ENCODE data around the gene FNTB. TPM values are rescaled to one million over a fixed set of nuclear protein-coding genes. Genes with fewer than 3 reads are reported as not detected.

The FNTB gene
- total RNA-seq, 1 donor from 2014 or later: 22.4 TPM

GRCh38 chr14:64998455-64998931, 11.8 kb downstream of the FNTB start:
- H3K27ac Mint-ChIP-seq: no peak overlapping the region
- no peaks in the 10 kb centered on the region for H3K9me3 Mint-ChIP-seq (ENCODE audit: low read depth)
- DNase-seq (ENCODE audit: low spot score, unreplicated experiment): no peak
- no peak overlapping the region for H3K4me3 Mint-ChIP-seq (ENCODE audit: low read depth)
- TF ChIP-seq, protein P1, sequence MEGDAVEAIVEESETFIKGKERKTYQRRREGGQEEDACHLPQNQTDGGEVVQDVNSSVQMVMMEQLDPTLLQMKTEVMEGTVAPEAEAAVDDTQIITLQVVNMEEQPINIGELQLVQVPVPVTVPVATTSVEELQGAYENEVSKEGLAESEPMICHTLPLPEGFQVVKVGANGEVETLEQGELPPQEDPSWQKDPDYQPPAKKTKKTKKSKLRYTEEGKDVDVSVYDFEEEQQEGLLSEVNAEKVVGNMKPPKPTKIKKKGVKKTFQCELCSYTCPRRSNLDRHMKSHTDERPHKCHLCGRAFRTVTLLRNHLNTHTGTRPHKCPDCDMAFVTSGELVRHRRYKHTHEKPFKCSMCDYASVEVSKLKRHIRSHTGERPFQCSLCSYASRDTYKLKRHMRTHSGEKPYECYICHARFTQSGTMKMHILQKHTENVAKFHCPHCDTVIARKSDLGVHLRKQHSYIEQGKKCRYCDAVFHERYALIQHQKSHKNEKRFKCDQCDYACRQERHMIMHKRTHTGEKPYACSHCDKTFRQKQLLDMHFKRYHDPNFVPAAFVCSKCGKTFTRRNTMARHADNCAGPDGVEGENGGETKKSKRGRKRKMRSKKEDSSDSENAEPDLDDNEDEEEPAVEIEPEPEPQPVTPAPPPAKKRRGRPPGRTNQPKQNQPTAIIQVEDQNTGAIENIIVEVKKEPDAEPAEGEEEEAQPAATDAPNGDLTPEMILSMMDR (IDR thresholded peaks at IDR 0.05; ENCODE audit: unreplicated experiment): no peak
- H3K4me1 Mint-ChIP-seq (ENCODE audit: low read depth): peaks cover 6% of the 10 kb centered on the region
- H3K27me3 Mint-ChIP-seq: no peaks in the 10 kb centered on the region
- H3K36me3 Mint-ChIP-seq (ENCODE audit: insufficient read depth): no peaks in the 10 kb centered on the region

GRCh38 chr14:65000898-65001591, 14.3 kb downstream of the FNTB start:
- no peak for DNase-seq (ENCODE audit: low spot score, unreplicated experiment)
- TF ChIP-seq, protein P1 (IDR thresholded peaks at IDR 0.05; ENCODE audit: unreplicated experiment): no peak
- H3K9me3 Mint-ChIP-seq (ENCODE audit: low read depth): no peaks in the 10 kb centered on the region
- H3K4me3 Mint-ChIP-seq (ENCODE audit: low read depth): no peak overlapping the region
- H3K36me3 Mint-ChIP-seq (ENCODE audit: insufficient read depth): no peaks in the 10 kb centered on the region
- H3K27ac Mint-ChIP-seq: no peak overlapping the region
- peaks cover 6% of the 10 kb centered on the region for H3K4me1 Mint-ChIP-seq (ENCODE audit: low read depth)
- no peaks in the 10 kb centered on the region for H3K27me3 Mint-ChIP-seq

DNA sequence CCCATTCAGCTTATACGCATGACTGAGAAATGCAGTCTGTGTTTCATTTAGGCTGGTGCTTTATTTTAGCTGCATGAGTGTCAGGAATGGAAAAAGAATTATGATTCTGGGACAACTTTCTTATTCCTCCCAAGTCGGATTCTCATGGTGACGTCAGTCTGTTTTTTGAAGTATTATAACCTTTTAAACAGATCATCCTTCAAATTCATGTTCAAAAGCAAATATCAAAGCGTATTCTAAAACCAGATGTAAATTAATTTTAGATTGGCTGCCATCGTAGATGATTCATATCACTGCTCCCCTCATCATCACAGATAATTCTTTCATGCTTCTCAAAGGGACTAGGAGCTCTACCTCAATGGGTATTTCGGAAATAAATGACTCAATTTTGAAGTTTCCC, 15.0 kb downstream of the FNTB start:
- DNase-seq (ENCODE audit: low spot score, unreplicated experiment): no peak
- TF ChIP-seq, protein P1 (IDR thresholded peaks at IDR 0.05; ENCODE audit: unreplicated experiment): no peak
- Mint-ChIP-seq H3K4me1 (ENCODE audit: low read depth) (peaks cover 6% of the 10 kb centered on the region), H3K27me3 (no peaks in the 10 kb centered on the region), H3K9me3 (ENCODE audit: low read depth) (no peaks in the 10 kb centered on the region), H3K27ac (no peak overlapping the region), H3K4me3 (ENCODE audit: low read depth) (no peak overlapping the region), H3K36me3 (ENCODE audit: insufficient read depth) (no peaks in the 10 kb centered on the region)

DNA sequence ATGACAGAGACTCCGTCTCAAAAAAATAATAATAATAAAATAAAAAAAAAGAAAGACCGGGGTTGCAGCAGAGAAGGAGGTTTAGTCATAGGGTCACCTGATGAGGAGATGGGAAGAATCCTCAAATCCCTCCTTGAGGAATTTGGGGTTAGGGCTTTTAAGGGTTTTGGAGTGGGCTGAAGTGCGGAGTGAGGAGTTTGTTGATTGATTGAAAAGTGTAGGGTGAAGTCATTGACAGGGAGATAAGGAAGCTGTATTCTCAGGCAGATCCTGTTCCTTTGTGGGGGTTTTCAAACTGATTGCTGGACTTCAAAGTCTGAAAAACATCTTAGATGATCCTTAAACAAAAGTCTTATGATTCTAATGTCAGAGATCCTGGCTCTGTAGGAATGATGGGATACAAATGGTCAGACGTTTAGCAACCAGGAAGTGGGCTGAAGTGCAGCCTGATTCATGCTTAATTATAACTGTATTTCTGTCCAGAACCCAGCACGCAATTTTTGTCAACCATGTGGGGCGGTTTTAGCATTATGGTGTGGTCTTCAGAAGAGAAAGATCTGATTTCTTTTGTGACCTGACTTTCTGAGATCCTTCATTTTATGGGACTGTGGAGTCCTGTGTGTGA, 16.0 kb downstream of the FNTB start:
- H3K4me3 Mint-ChIP-seq (ENCODE audit: low read depth): no peak overlapping the region
- DNase-seq (ENCODE audit: low spot score, unreplicated experiment): no peak
- H3K4me1 Mint-ChIP-seq (ENCODE audit: low read depth): peaks cover 2% of the 10 kb centered on the region
- no peak overlapping the region for H3K27ac Mint-ChIP-seq
- TF ChIP-seq, protein P1 (IDR thresholded peaks at IDR 0.05; ENCODE audit: unreplicated experiment): no peak
- H3K27me3 Mint-ChIP-seq: no peaks in the 10 kb centered on the region
- no peaks in the 10 kb centered on the region for H3K9me3 Mint-ChIP-seq (ENCODE audit: low read depth)
- H3K36me3 Mint-ChIP-seq (ENCODE audit: insufficient read depth): no peaks in the 10 kb centered on the region

DNA sequence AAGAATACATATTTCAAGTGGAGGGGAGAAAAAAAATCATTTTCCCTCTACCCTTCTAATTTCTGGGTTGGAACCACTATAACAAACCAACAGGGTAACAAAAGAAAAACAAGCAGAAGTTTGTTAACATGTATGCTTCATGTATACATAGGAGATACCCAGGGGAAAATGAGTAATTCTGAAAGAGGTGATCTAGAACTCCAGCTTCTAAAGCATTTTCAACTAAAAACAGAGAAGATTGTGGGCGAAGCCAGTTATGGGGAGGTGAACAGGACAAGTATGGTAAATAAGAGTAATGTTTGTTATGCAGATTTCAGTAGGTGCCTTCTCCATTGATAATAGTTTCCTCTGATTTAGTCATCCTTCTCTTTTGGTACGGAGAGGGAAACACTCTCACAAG, 16.7 kb downstream of the FNTB start:
- H3K36me3 Mint-ChIP-seq (ENCODE audit: insufficient read depth): no peaks in the 10 kb centered on the region
- H3K9me3 Mint-ChIP-seq (ENCODE audit: low read depth): no peaks in the 10 kb centered on the region
- no peak overlapping the region for H3K4me3 Mint-ChIP-seq (ENCODE audit: low read depth)
- H3K27me3 Mint-ChIP-seq: no peaks in the 10 kb centered on the region
- no peak overlapping the region for H3K27ac Mint-ChIP-seq
- peaks cover 2% of the 10 kb centered on the region for H3K4me1 Mint-ChIP-seq (ENCODE audit: low read depth)
- TF ChIP-seq, protein P1 (IDR thresholded peaks at IDR 0.05; ENCODE audit: unreplicated experiment): no peak
- no peak for DNase-seq (ENCODE audit: low spot score, unreplicated experiment)
